Stimulated activated naive CD4-positive, alpha-beta T cell (primary cell): ENCODE data around the gene ERC2.

Experiments
- DNase-seq, 6 experiments: peaks; one replicate each; lab custom pipeline; 2025; lab: John Stamatoyannopoulos, UW

ERC2 gene

GRCh38 chr3:55620351-55621025, 847.8 kb downstream of the ERC2 start:
- DNase-seq, result no peak

GRCh38 chr3:55619046-55619808, 849.0 kb downstream of the ERC2 start:
- no peak for DNase-seq

GRCh38 chr3:55617385-55617784, 850.9 kb downstream of the ERC2 start:
- no peak for DNase-seq

- DNase-seq, result no peak
Observed at GRCh38 chr3:55616803-55617202, 851.5 kb downstream of the ERC2 start.

GRCh38 chr3:55615694-55616295, 852.5 kb downstream of the ERC2 start:
- DNase-seq, result no peak

GRCh38 chr3:55615039-55615693, 853.1 kb downstream of the ERC2 start:
- no peak for DNase-seq

- no peak for DNase-seq
Observed at GRCh38 chr3:55611121-55611520, 857.1 kb downstream of the ERC2 start.

- no peak for DNase-seq
Observed at GRCh38 chr3:55609230-55609827, 858.9 kb downstream of the ERC2 start.

- no peak for DNase-seq
Observed at GRCh38 chr3:55608301-55608937, 859.8 kb downstream of the ERC2 start.

GRCh38 chr3:55607844-55608243, 860.4 kb downstream of the ERC2 start:
- DNase-seq, result no peak

GRCh38 chr3:55607175-55607574, 861.1 kb downstream of the ERC2 start:
- DNase-seq, result no peak

- DNase-seq, result no peak
Observed at GRCh38 chr3:55605443-55606236, 862.6 kb downstream of the ERC2 start.

GRCh38 chr3:55604846-55605245, 863.4 kb downstream of the ERC2 start:
- DNase-seq, result no peak

- no peak for DNase-seq
Observed at GRCh38 chr3:55604402-55604801, 863.9 kb downstream of the ERC2 start.

- no peak for DNase-seq
Observed at GRCh38 chr3:55601366-55602080, 866.7 kb downstream of the ERC2 start.

- no peak for DNase-seq
Observed at GRCh38 chr3:55598224-55598623, 870.0 kb downstream of the ERC2 start.

- DNase-seq, result no peak
Observed at GRCh38 chr3:55597641-55598040, 870.6 kb downstream of the ERC2 start.

GRCh38 chr3:55596212-55596611, 872.1 kb downstream of the ERC2 start:
- DNase-seq, result no peak

- DNase-seq, result no peak
Observed at GRCh38 chr3:55595420-55595819, 872.8 kb downstream of the ERC2 start.

GRCh38 chr3:55592572-55592971, 875.7 kb downstream of the ERC2 start:
- no peak for DNase-seq
